GM19193 (cell line): Measurements from ENCODE around the gene SLC6A19.

Source experiments
- POLR2A ChIP-seq: IDR thresholded peaks from 4 replicates; pipeline ENCODE4 v1.6.1; 2011; ENCODE audit not compliant: insufficient read depth, insufficient read length; ENCODE audit errors: extremely low read depth

The SLC6A19 gene

GRCh38 chr5:1183424-1184162 is 17.8 kb upstream of the SLC6A19 start:
- TF ChIP-seq POLR2A = no peak

GRCh38 chr5:1184163-1184470 is 17.3 kb upstream of the SLC6A19 start:
- TF ChIP-seq POLR2A = no peak

DNA sequence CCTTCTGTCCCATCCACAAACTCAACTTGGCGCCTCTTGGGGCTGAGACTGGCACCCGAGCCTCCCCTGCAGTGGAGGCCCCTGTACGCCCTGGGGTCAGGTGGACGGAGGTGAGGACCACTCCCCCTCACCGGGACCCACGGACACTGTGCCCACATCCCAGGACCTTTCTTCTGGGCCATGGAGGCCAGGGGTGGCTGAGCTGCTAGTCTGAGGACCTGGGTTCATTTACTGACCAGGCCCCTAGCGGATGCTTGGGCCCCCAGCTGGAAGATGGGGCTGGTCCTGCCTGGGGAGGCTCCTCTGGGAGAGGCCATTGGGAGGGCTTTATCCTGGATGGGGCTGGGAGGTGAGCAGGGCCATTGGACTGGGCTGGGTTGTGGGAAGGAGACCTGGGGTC is 16.9 kb upstream of the SLC6A19 start:
- no peak for TF ChIP-seq POLR2A

GRCh38 chr5:1185038-1185627 is 16.3 kb upstream of the SLC6A19 start:
- TF ChIP-seq POLR2A = no peak

GRCh38 chr5:1185629-1186350 is 15.6 kb upstream of the SLC6A19 start:
- TF ChIP-seq POLR2A = no peak

DNA sequence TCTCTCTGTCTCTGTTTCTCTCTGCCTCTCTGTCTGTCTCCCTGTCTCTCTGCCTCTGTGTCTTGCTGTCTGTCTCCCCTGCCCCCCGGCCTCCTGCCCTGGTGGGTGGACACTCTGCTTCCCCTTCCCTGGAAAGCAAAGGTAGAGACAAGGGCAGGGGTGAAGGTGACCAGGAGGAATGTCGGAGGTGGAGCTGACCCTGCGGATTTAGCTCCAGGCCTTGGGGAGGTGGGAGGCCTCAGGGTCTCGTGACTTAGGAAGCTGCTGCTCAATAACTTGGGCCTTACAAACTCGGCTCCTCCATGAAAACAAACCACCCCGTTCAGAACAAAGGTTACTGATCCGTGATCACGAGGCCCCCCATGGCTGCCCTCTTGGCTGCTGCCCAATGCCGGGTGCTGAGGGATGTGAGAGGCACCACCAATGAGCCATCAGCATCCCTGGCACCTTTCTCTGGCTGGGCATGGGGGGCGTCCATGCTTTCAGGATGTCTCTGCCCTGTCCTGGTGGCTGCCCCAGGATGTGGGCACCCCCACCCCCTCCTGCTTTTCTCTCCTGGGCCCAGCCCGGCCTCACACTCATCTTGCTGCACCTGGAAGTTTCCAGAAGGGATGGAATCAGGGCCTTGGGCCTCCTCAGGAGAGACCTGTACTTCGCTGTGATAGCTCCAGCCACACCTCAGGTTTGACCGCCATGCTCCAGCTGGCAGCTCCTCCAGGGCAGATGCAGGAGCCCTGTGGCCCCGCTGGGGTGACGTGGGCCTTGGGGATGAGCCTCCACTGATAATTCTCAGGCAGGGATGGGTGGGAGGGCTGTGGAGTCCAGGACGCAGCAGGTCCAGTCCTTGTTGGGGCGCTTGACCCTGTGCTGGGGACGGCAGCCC is 14.8 kb upstream of the SLC6A19 start:
- no peak for TF ChIP-seq POLR2A

DNA sequence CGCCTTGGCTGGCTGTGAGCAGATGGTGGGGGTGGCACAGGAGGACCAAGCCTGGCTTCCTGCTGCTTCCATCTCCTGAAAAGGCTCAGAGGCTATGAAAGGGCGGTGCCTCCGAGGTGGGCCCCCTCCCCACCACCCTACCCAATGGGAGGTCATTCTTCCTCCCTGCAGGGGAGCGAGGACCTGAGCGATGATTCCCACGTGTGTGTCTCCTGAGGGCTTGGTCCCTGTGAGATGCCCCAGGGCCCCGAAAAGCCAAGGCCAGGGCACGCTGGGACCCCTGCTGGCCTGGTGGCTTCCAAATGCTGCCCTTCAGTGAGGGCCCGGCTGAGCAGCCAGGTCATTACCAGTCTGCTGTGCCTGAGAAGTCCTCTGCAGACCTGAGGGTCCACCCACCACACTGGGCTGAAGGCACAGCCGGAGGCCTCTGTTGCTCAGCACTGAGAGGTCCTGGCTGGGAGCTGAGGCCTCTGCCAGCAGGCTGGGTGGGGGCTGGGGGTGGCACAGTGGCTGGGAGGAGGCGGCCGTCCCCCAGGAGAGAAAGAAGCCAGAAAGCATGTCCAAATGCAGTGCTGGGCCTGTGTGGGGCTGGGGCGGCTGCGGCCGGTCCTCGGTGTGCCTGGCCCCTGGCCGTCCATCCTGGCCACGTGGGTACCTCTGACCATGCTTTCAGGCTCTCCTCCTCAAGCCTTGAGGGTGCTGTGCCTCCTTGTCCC is 14.0 kb upstream of the SLC6A19 start:
- no peak for TF ChIP-seq POLR2A

DNA sequence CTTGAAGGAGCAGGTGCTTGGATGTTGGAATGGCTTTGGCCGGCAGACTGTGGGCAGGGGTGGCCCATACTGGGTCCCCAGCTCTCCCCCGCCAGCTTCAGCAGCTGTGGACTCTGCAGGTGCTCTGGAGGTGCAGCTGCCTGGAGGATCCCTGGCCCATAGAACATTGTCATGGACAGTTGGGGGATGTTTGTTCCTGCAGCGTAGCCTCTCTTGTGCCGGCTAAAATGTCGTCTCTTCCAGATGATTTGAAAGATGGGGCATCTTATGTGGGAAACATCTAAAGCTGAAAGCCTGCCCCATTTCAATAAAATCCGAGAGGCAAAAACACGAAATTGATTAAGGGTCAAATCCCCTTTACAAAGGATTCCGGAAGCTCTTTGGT is 13.5 kb upstream of the SLC6A19 start:
- no peak for TF ChIP-seq POLR2A

DNA sequence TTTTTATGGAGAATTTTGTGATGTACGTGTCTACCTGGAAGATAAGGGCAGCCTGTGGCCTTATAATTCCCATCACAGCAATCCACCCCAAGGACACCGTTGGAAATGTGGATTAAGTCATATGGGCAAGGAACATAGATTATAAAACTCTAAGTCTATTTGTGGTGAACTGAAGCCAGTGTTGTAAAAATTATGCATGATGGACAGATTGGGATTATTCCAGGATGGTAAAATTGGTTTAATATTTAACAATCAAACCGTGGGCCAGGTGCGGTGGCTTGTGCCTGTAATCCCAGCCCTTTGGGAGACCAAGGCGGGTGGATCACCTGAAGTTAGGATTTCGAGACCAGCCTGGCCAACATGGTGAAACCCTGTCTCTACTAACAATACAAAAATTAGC is 12.9 kb upstream of the SLC6A19 start:
- TF ChIP-seq POLR2A = no peak

DNA sequence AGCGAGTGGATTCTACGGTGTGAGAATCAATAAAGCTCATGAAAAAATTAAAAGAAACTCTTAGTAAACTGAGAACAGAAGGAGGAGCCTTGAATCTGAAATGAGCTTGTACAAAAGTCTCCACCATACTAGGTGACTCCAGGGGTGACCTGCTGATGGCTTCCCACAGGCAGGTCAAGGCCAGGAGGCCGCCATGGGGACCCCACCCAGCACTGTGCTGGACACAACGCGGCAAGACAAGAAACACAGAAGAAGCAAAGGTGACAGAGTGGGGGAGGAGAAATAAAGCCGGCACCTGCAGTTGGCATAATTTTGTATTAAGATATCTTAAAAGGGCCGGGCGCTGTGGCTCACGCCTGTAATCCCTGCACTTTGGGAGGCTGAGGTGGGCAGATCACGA is 12.1 kb upstream of the SLC6A19 start:
- TF ChIP-seq POLR2A = no peak

DNA sequence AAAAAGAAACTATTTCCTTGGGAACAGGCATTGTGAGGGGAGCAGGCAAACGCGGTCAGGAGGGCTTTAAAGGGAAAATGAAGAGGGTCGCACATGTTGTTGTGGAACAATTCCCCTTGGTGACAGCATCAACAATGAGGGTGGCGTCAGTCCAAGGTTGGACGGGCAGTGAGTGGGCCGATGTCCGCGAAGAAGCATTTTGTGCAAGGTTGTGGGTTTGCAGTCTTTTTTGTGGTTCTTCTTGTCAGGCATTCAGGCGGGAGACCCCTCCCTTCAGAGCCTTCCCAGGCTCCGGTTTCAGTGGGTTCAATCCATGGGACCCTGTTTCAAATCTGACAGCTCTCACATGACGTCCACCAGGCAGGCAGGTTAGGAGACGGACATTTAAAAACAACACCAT is 11.1 kb upstream of the SLC6A19 start:
- TF ChIP-seq POLR2A = no peak

- TF ChIP-seq POLR2A = no peak
Observed at GRCh38 chr5:1190837-1191239, 10.6 kb upstream of the SLC6A19 start.

DNA sequence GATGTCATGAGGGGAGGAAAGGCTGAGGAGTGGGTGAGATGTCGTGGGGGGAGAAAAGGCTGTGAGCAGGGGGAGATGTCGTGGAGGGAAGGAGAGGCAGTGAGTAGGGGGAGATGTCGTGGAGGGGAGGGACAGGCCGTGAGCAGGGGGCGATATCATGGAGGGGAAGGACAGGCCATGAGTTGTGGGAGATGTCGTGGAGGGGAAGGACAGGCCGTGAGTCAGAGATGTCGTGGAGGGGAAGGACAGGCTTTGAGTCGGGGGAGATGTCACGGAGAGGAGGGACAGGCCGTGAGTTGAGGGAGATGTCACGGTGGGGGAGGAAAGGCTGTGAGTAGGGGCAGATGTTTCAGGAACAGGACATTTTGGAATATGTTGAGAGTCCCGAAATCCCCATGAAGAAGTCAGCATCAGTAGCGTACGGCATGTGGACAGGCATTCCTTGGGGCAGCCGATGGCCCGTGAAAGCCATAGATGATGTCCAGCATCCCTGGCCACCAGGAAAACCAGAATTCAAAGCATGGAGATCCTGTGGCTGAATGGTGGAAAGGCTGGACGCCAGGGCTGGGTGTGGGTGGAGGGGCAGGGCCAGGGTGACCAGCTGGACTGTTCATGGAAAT is 8.3 kb upstream of the SLC6A19 start:
- TF ChIP-seq POLR2A = no peak

DNA sequence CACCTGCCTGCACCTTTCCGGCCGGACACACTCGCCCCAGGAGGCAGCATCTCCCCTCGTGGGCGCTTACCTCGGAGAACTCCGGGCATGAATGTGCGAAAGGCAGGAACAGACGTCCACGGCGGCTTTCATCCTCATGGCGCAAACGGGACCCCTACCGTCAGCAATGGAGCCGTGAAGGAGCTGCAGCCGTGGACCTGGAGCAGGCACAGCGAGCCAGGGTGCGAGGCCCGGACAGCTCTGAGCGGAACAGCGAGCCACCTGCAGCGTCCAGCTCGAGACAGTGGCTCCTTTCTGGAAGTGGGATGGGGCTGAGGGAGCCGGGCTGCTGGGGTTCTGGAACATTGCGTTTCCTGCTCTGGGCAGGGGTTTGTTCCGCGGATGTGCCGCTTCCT is 7.8 kb upstream of the SLC6A19 start:
- TF ChIP-seq POLR2A = no peak
